CD14-positive monocyte (primary cell): ENCODE results near the gene PI4KB. TPM values are rescaled to one million over a fixed set of nuclear protein-coding genes. Genes with fewer than 3 reads are reported as not detected.
A peak's percentile ranks its signal among the peaks of the same experiment; 100 is the strongest.

Experiments
- DNase-seq, 3 donors: peaks; one replicate each; pipeline ENCODE4 v3.0.0-alpha.2; 2011 to 2022
- H2AFZ ChIP-seq: 2 replicates; pipeline ENCODE4 v1.6.0; 2012; ENCODE audit warnings: mild to moderate bottlenecking, low read depth, low read length, inconsistent platforms; ENCODE audit not compliant: insufficient read depth, poor library complexity, severe bottlenecking
- H3K27ac ChIP-seq, 2 donors: 1 replicate in 1 of 2; 2 replicates in 1 of 2; pipeline ENCODE4 v1.5.1; 2012 to 2013; ENCODE audit warnings: low read length in 2 of 2, control low read depth in 1 of 2, inconsistent platforms in 1 of 2, low read depth in 1 of 2, mild to moderate bottlenecking in 1 of 2
- H3K27me3 ChIP-seq, 2 donors: one replicate each; pipeline versions ENCODE4 v1.6.0 to v1.6.1; 2011 to 2013; ENCODE audit warnings: low read length in 2 of 2; ENCODE audit not compliant: control insufficient read depth in 2 of 2, insufficient read depth in 2 of 2
- H3K36me3 ChIP-seq, 2 donors: replicated peaks in 1 of 2; 1 replicate in 1 of 2; 2 replicates in 1 of 2; pipeline versions ENCODE4 v1.5.1 to v1.6.1; 2012 to 2013; ENCODE audit warnings: low read length in 2 of 2, control low read depth in 1 of 2, inconsistent platforms in 1 of 2, mild to moderate bottlenecking in 1 of 2; ENCODE audit not compliant: insufficient read depth in 2 of 2, control insufficient read depth in 1 of 2
- H3K4me1 ChIP-seq, 2 donors: 1 replicate in 1 of 2; 2 replicates in 1 of 2; pipeline versions ENCODE4 v1.5.1 to v1.6.1; 2012 to 2013; ENCODE audit warnings: low read length in 2 of 2, control low read depth in 1 of 2, inconsistent platforms in 1 of 2, mild to moderate bottlenecking in 1 of 2, moderate library complexity in 1 of 2; ENCODE audit not compliant: insufficient read depth in 2 of 2, control insufficient read depth in 1 of 2
- H3K4me2 ChIP-seq: replicated peaks from 2 replicates; pipeline ENCODE3; 2012; ENCODE audit warnings: low read length, moderate library complexity, mild to moderate bottlenecking; ENCODE audit not compliant: poor library complexity, severe bottlenecking; ENCODE audit errors: extremely low read depth
- H3K4me3 ChIP-seq, 3 experiments: fragments of 200-600 bp in 1 of 3; sonication (generic) in 1 of 3; replicated peaks in 1 of 3; 1 replicate in 2 of 3; 2 replicates in 1 of 3; pipeline ENCODE4 v1.5.1; 2011 to 2013; ENCODE audit warnings: low read length in 3 of 3, mild to moderate bottlenecking in 3 of 3, control low read depth in 2 of 3, low read depth in 2 of 3, inconsistent platforms in 1 of 3, moderate library complexity in 1 of 3
- H3K79me2 ChIP-seq: 2 replicates; pipeline ENCODE4 v1.6.0; 2012; ENCODE audit warnings: mild to moderate bottlenecking, control low read depth, inconsistent platforms, low read length, moderate library complexity; ENCODE audit not compliant: insufficient read depth
- H3K9ac ChIP-seq: 2 replicates; pipeline ENCODE4 v1.6.0; 2017; ENCODE audit warnings: low read length, mild to moderate bottlenecking; ENCODE audit not compliant: insufficient read depth, poor library complexity, severe bottlenecking
- H3K9me3 ChIP-seq, 2 donors: replicated peaks in 1 of 2; 1 replicate in 1 of 2; 2 replicates in 1 of 2; pipeline versions ENCODE4 v1.5.1 to v1.6.1; 2012 to 2013; ENCODE audit warnings: low read length in 2 of 2, control low read depth in 1 of 2; ENCODE audit not compliant: control insufficient read depth in 1 of 2, insufficient read depth in 1 of 2
- H4K20me1 ChIP-seq: 2 replicates; pipeline ENCODE4 v1.6.0; 2012; ENCODE audit warnings: mild to moderate bottlenecking, low read length, control low read depth, moderate library complexity; ENCODE audit not compliant: insufficient read depth
- H3K27ac Mint-ChIP-seq, 7 donors: one replicate each; pipeline ENCODE4 v1.8.0; 2020; ENCODE audit warnings: mild to moderate bottlenecking in 7 of 7, mixed read lengths in 7 of 7, moderate library complexity in 6 of 7, inconsistent platforms in 2 of 7
- H3K27me3 Mint-ChIP-seq, 3 donors: one replicate each; pipeline ENCODE4 v1.8.0; 2021 to 2022; ENCODE audit warnings: low read depth in 3 of 3, mild to moderate bottlenecking in 3 of 3, mixed read lengths in 3 of 3, moderate library complexity in 3 of 3, inconsistent platforms in 1 of 3
- H3K36me3 Mint-ChIP-seq, 2 donors: one replicate each; pipeline ENCODE4 v1.8.0; 2020; ENCODE audit warnings: mixed read lengths in 2 of 2, inconsistent platforms in 1 of 2, mild to moderate bottlenecking in 1 of 2
- H3K4me1 Mint-ChIP-seq: one replicate; pipeline ENCODE4 v1.8.0; 2020; ENCODE audit warnings: mild to moderate bottlenecking, mixed read lengths
- H3K4me3 Mint-ChIP-seq, 2 donors: one replicate each; pipeline ENCODE4 v1.8.0; 2020; ENCODE audit warnings: mild to moderate bottlenecking in 2 of 2, mixed read lengths in 2 of 2, moderate library complexity in 1 of 2
- H3K9me3 Mint-ChIP-seq, 7 donors: one replicate each; pipeline ENCODE4 v1.8.0; 2020 to 2022; ENCODE audit warnings: mixed read lengths in 7 of 7, mild to moderate bottlenecking in 6 of 7, moderate library complexity in 6 of 7, inconsistent platforms in 2 of 7
- CTCF ChIP-seq: fragments of 200-600 bp; IDR thresholded peaks from one replicate; pipeline ENCODE4 v1.8.0; 2022; ENCODE audit warnings: antibody characterized with exemption, mild to moderate bottlenecking
- WGBS: methylation state at CpG from one replicate; pipeline ENCODE4 v1.1.5; 2013; ENCODE audit warnings: missing lambda C conversion rate; ENCODE audit not compliant: insufficient coverage; 5-methylcytosine and 5-hydroxymethylcytosine counted together
- intact Hi-C, 2 donors: fragments of 100-400 bp; cut with micrococcal nuclease; formaldehyde crosslinking; loops; one replicate each; pipeline versions ENCODE4 v1.15.0 to v1.15.1; 2023
- polyA plus RNA-seq, 3 donors: library from polyadenylated mRNA; depleted of rRNA in 1 of 3; unstranded in 2 of 3; stranded (reverse) in 1 of 3; fragments of 300-500 nt in 2 of 3; fragments of >200 nt in 1 of 3; fragmentation: Illumina TruSeq in 2 of 3; gene quantifications; 1 replicate in 2 of 3; 2 replicates in 1 of 3; pipeline ENCODE4 v1.2.3, GENCODE V29; 2012 to 2021

PI4KB gene
- polyA plus RNA-seq, 3 donors: 37.8 to 148 (median 50.3) TPM

GRCh38 chr1:151370211-151370911, 43.1 kb upstream of the PI4KB start:
- Histone ChIP-seq H3K9ac (peak overlapping the region; percentile 8), H3K9me3 (no peaks in the 10 kb centered on the region), H3K4me3 (no peak overlapping the region), H2AFZ (peak overlapping the region; percentile 50), H3K79me2 (no peaks in the 10 kb centered on the region), H3K4me2 (no peak overlapping the region), H3K36me3 (no peaks in the 10 kb centered on the region), H3K27me3 (no peaks in the 10 kb centered on the region), H4K20me1 (no peaks in the 10 kb centered on the region), H3K4me1 (peaks cover 22 to 39% of the 10 kb centered on the region in 2 donors), H3K27ac (peak overlapping the region; percentile 20 to 51)
- no peaks in the 10 kb centered on the region for H3K36me3 Mint-ChIP-seq
- peaks cover 0 to 3% (median 2%) of the 10 kb centered on the region in 3 donors for H3K27me3 Mint-ChIP-seq
- intact Hi-C loops: no loop called here
- no peak overlapping the region for H3K27ac Mint-ChIP-seq
- DNase-seq: peak in 2 of 3 donors; percentile 12 to 23
- peaks cover 0 to 2% (median 0%) of the 10 kb centered on the region in 7 donors for H3K9me3 Mint-ChIP-seq
- H3K4me1 Mint-ChIP-seq: peaks cover 30% of the 10 kb centered on the region
- no peak for TF ChIP-seq CTCF
- no peak overlapping the region for H3K4me3 Mint-ChIP-seq
- 57% methylated on average over 3 of the region's 6 CpGs for WGBS

DNA sequence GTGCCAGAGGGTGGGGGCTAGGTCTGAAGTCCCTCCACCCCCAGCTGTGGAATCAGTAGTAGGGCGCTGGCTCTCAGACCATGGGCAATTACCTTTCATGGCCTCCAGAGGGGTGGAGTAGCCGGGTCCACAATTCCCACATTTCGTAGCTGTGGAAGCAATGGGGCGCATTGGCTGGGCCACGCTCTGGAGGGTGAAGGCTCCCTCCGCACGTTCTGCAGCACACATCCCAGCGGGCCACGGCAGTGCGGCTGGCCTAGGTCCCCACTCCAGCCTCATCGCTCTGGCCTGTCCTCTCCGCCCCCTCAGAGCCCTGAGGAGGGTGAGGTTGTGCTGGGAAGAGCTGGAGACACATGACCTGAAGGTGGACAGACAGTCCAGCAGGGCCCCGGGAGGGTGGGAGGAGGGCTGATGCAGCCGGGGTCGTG, 42.4 kb upstream of the PI4KB start:
- H3K9me3 ChIP-seq: no peaks in the 10 kb centered on the region
- WGBS: 98% methylated on average over 11 of the region's 15 CpGs
- peak overlapping the region; percentile 50 for H2AFZ ChIP-seq
- peaks cover 0 to 3% (median 3%) of the 10 kb centered on the region in 3 donors for H3K27me3 Mint-ChIP-seq
- no peak for DNase-seq
- no peaks in the 10 kb centered on the region for H3K36me3 ChIP-seq
- no peaks in the 10 kb centered on the region for H3K36me3 Mint-ChIP-seq
- H3K27ac Mint-ChIP-seq: no peak overlapping the region
- peaks cover 0 to 2% (median 0%) of the 10 kb centered on the region in 7 donors for H3K9me3 Mint-ChIP-seq
- no peaks in the 10 kb centered on the region for H3K27me3 ChIP-seq
- no peak overlapping the region for H3K4me3 Mint-ChIP-seq
- H4K20me1 ChIP-seq: no peaks in the 10 kb centered on the region
- H3K27ac ChIP-seq: peak overlapping the region in 1 of 2 donors; percentile 51
- no peak overlapping the region for H3K4me2 ChIP-seq
- peaks cover 30% of the 10 kb centered on the region for H3K4me1 Mint-ChIP-seq
- H3K4me3 ChIP-seq: no peak overlapping the region
- intact Hi-C loops: no loop called here
- no peaks in the 10 kb centered on the region for H3K79me2 ChIP-seq
- H3K4me1 ChIP-seq: peaks cover 22 to 39% of the 10 kb centered on the region in 2 donors
- H3K9ac ChIP-seq: peak overlapping the region; percentile 8
- no peak for TF ChIP-seq CTCF
